OCI-LY3 (cell line): ENCODE data around the gene GPRC5B.

ENCODE experiments used
- CTCF ChIP-seq: fragments of 200-600, 300-600 bp; sonication (generic); IDR thresholded peaks from 2 replicates; pipeline ENCODE4 v1.5.1; 2014; ENCODE audit warnings: antibody characterized with exemption, low read length, low read depth
- EZH2phosphoT487 ChIP-seq: fragments of 200-600 bp; shearing (Covaris generic); IDR thresholded peaks from 2 replicates; pipeline ENCODE4 v1.6.1; 2018; ENCODE audit warnings: antibody characterized with exemption, mixed run types, low read depth

- no peak for TF ChIP-seq CTCF
- no peak for TF ChIP-seq EZH2phosphoT487
These were observed 2.0 kb downstream of the GPRC5B start for GRCh38 chr16:19882646-19883045.
